ENCODE data around the gene SORBS2. TPM values are rescaled to one million over a fixed set of nuclear protein-coding genes. Genes with fewer than 3 reads are reported as not detected.

Gene SORBS2
- total and polyA plus RNA-seq, 2 of the 8 experiments (the other 6 are each of a cell fraction or from before 2014, with no cell fraction given), result 73.0 to 87.1 TPM

DNA sequence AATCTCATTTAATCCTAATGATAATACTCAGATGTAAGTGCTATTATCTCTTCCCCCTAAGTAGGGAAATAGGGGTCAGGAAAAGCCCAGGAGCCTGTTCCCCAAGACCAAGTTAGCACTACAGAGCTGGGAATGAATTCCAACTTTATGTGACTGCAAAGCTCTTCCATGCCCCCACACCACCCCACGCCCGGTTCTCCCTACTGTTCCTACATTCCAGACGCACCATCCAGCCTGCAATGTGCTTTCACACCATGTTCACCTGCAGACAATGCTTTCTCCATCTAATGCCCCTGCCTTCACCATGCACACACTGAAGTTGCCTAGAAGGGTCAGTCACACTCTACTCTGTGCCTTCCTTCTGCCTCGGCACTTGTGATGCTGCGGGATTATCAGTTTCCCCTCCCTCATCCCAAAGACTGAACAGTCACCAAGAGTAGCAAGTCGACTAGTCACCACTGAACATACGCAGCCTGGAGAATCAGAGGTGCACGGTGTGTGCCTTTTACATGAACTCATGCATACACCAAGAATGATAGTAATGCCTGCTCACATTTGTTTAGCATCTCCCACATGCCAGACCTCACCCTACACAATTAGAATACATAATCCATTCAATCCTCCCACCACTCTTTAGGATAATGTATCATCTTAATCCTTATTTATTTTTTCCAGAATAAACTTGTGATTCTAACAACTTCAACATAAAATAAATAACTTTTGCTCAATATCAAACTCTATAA is 14.2 kb downstream of the SORBS2 start:
- H3K4me2 ChIP-seq (ENCODE audit: insufficient read depth in 1 of 2, low read depth in 2 of 2, low read length in 2 of 2), result no peak overlapping the region
- 0 out of 2 replicates have a peak overlapping the region, but pooled peaks have one; percentile 82 for H2BK20ac ChIP-seq (ENCODE audit: low read length)
- H2BK12ac ChIP-seq (ENCODE audit: low read depth, low read length), result no peak overlapping the region
- ChIA-PET CTCF (ENCODE audit: partially characterized antibody) (no interaction called here), POLR2A (ENCODE audit: partially characterized antibody) (no interaction called here)
- H3K27ac ChIP-seq (ENCODE audit: low read depth, low read length), result no peak overlapping the region
- no peak overlapping the region for H3K4me3 ChIP-seq (ENCODE audit: extremely low read depth in 1 of 4, insufficient read depth in 2 of 4, low read depth in 3 of 4, low read length in 4 of 4)
- no peak overlapping the region for H3K18ac ChIP-seq (ENCODE audit: extremely low read depth, low read length)
- H4K91ac ChIP-seq (replicated peaks; ENCODE audit: insufficient read length, low read length), result no peak overlapping the region
- no peaks in the 10 kb centered on the region for H3K79me1 ChIP-seq (ENCODE audit: low read depth, low read length)
- no peak overlapping the region for H3K14ac ChIP-seq (ENCODE audit: insufficient read length)
- H4K8ac ChIP-seq (ENCODE audit: extremely low read depth, insufficient read depth, low read length), result no peak overlapping the region
- 0 out of 2 replicates have a peak overlapping the region, but pooled peaks have one; percentile 11 for H2BK5ac ChIP-seq (ENCODE audit: low read depth, low read length)
- H2BK120ac ChIP-seq (replicated peaks; ENCODE audit: low read depth, low read length), result no peak overlapping the region
- no peak overlapping the region for H3K56ac ChIP-seq (replicated peaks; ENCODE audit: insufficient read length, low read depth, low read length)
- no peak for DNase-seq (ENCODE audit: low read depth in 1 of 2, low spot score in 2 of 2)
- no peak overlapping the region for H2AK5ac ChIP-seq (ENCODE audit: low read depth, low read length)
- H3K36me3 ChIP-seq (ENCODE audit: control insufficient read depth in 2 of 4, insufficient read depth in 4 of 4, low read length in 3 of 4), result no peaks in the 10 kb centered on the region; a peak in 1 of 8 replicates
- no peak overlapping the region for H2AFZ ChIP-seq (ENCODE audit: low read length)
- H3K9me3 ChIP-seq (ENCODE audit: insufficient read depth in 2 of 2, low read depth in 1 of 2, low read length in 1 of 2), result no peaks in the 10 kb centered on the region
- no peak for FAIRE-seq
- peak overlapping the region; percentile 93 for H2BK15ac ChIP-seq (ENCODE audit: low read length)
- no peaks in the 10 kb centered on the region; a peak in 1 of 7 replicates for H3K4me1 ChIP-seq (replicated peaks in 1 of 4; ENCODE audit: control insufficient read depth in 3 of 4, insufficient read depth in 4 of 4, low read length in 3 of 4)
- no peaks in the 10 kb centered on the region for H3K79me2 ChIP-seq (ENCODE audit: control insufficient read depth in 1 of 2, insufficient read depth in 2 of 2, low read length in 2 of 2)
- WGBS, 2 experiments (ENCODE audit: extremely low coverage in 1 of 2, insufficient coverage in 1 of 2, insufficient read length in 1 of 2, insufficient replicate concordance in 2 of 2, low coverage in 1 of 2, low lambda C conversion rate in 2 of 2, missing lambda C conversion rate in 1 of 2), result 82% methylated on average over 8 of the region's 8 CpGs; no CpG with 5 or more reads in 1 of the 2 experiments
- no peaks in the 10 kb centered on the region for H3K27me3 ChIP-seq (replicated peaks in 1 of 4; ENCODE audit: control insufficient read depth in 3 of 4, extremely low read depth in 1 of 4, insufficient read depth in 3 of 4, low read length in 3 of 4)
- H3K9ac ChIP-seq (replicated peaks in 1 of 4; ENCODE audit: extremely low read depth in 1 of 4, low read depth in 3 of 4, low read length in 3 of 4), result no peak overlapping the region
- H4K5ac ChIP-seq (ENCODE audit: insufficient read length, low read depth, low read length), result no peak overlapping the region
- H3K23ac ChIP-seq (ENCODE audit: insufficient read length), result no peak overlapping the region
- H4K20me1 ChIP-seq (replicated peaks in 1 of 2; ENCODE audit: control insufficient read depth in 1 of 2, insufficient read depth in 2 of 2, low read length in 2 of 2), result no peaks in the 10 kb centered on the region
- no peak overlapping the region for H3K4ac ChIP-seq (replicated peaks; ENCODE audit: insufficient read length, low read depth, low read length)
- no peaks in the 10 kb centered on the region for H3K23me2 ChIP-seq (ENCODE audit: low read depth, low read length)
- TF ChIP-seq KDM1A (IDR thresholded peaks at IDR 0.05; ENCODE audit: borderline replicate concordance, low read length) (no peak), CBX5 (IDR thresholded peaks at IDR 0.05; ENCODE audit: low read depth, low read length) (no peak), RXRA (IDR thresholded peaks at IDR 0.05; ENCODE audit: insufficient read depth, low read depth, low read length) (no peak), YY1 (IDR thresholded peaks at IDR 0.05; ENCODE audit: low read depth, low read length) (no peak), BCL11A (IDR thresholded peaks at IDR 0.05; ENCODE audit: low read depth in 2 of 2, low read length in 2 of 2) (no peak), GABPA (IDR thresholded peaks at IDR 0.05; ENCODE audit: borderline replicate concordance, insufficient read depth, low read length) (no peak)
